Measurements from ENCODE around the gene ADAMTS14. TPM values are rescaled to one million over a fixed set of nuclear protein-coding genes. Genes with fewer than 3 reads are reported as not detected.

Gene ADAMTS14
- total RNA-seq, 1 experiment from 2014 or later: 0.14 TPM

- DNase-seq: no peak
- CTCF ChIA-PET: no interaction called here
- no peak overlapping the region for H3K27ac Mint-ChIP-seq (ENCODE audit: unreplicated experiment)
- H3K9me3 Mint-ChIP-seq (ENCODE audit: low read depth, unreplicated experiment): no peaks in the 10 kb centered on the region
- BruUV-seq (replicated peaks): no TSS peak
- no peak overlapping the region for H3K4me3 Mint-ChIP-seq (ENCODE audit: low read depth, unreplicated experiment)
- no peaks in the 10 kb centered on the region for H3K36me3 Mint-ChIP-seq (ENCODE audit: insufficient read depth, unreplicated experiment)
- no peak for TF ChIP-seq CTCF (IDR thresholded peaks at IDR 0.05; ENCODE audit: unreplicated experiment)
- intact Hi-C loops (cut with micrococcal nuclease; ENCODE audit: unreplicated experiment): no loop called here
- peaks cover 46% of the 10 kb centered on the region for H3K27me3 Mint-ChIP-seq (ENCODE audit: unreplicated experiment)
- H3K4me1 Mint-ChIP-seq (ENCODE audit: low read depth, unreplicated experiment): no peaks in the 10 kb centered on the region
These were observed 19.8 kb downstream of the ADAMTS14 start for GRCh38 chr10:70692043-70692603.

GRCh38 chr10:70693619-70694335, 21.5 kb downstream of the ADAMTS14 start:
- Mint-ChIP-seq H3K27me3 (ENCODE audit: unreplicated experiment) (peaks cover 44% of the 10 kb centered on the region), H3K9me3 (ENCODE audit: low read depth, unreplicated experiment) (no peaks in the 10 kb centered on the region), H3K27ac (ENCODE audit: unreplicated experiment) (no peak overlapping the region), H3K36me3 (ENCODE audit: insufficient read depth, unreplicated experiment) (no peaks in the 10 kb centered on the region), H3K4me1 (ENCODE audit: low read depth, unreplicated experiment) (no peaks in the 10 kb centered on the region), H3K4me3 (ENCODE audit: low read depth, unreplicated experiment) (no peak overlapping the region)
- CTCF ChIA-PET: no interaction called here
- TF ChIP-seq CTCF (IDR thresholded peaks at IDR 0.05; ENCODE audit: unreplicated experiment): no peak
- no TSS peak for BruUV-seq (replicated peaks)
- DNase-seq: no peak
- intact Hi-C loops (cut with micrococcal nuclease; ENCODE audit: unreplicated experiment): no loop called here

GRCh38 chr10:70694418-70695141, 22.3 kb downstream of the ADAMTS14 start:
- CTCF ChIA-PET: no interaction called here
- no peaks in the 10 kb centered on the region for H3K9me3 Mint-ChIP-seq (ENCODE audit: low read depth, unreplicated experiment)
- DNase-seq: no peak
- intact Hi-C loops (cut with micrococcal nuclease; ENCODE audit: unreplicated experiment): no loop called here
- no TSS peak for BruUV-seq (replicated peaks)
- TF ChIP-seq CTCF (IDR thresholded peaks at IDR 0.05; ENCODE audit: unreplicated experiment): no peak
- no peaks in the 10 kb centered on the region for H3K36me3 Mint-ChIP-seq (ENCODE audit: insufficient read depth, unreplicated experiment)
- H3K27me3 Mint-ChIP-seq (ENCODE audit: unreplicated experiment): peaks cover 36% of the 10 kb centered on the region
- H3K4me3 Mint-ChIP-seq (ENCODE audit: low read depth, unreplicated experiment): no peak overlapping the region
- no peak overlapping the region for H3K27ac Mint-ChIP-seq (ENCODE audit: unreplicated experiment)
- no peaks in the 10 kb centered on the region for H3K4me1 Mint-ChIP-seq (ENCODE audit: low read depth, unreplicated experiment)

- Mint-ChIP-seq H3K36me3 (ENCODE audit: insufficient read depth, unreplicated experiment) (no peaks in the 10 kb centered on the region), H3K4me3 (ENCODE audit: low read depth, unreplicated experiment) (no peak overlapping the region), H3K27me3 (ENCODE audit: unreplicated experiment) (peaks cover 28% of the 10 kb centered on the region), H3K9me3 (ENCODE audit: low read depth, unreplicated experiment) (no peaks in the 10 kb centered on the region), H3K4me1 (ENCODE audit: low read depth, unreplicated experiment) (no peaks in the 10 kb centered on the region), H3K27ac (ENCODE audit: unreplicated experiment) (no peak overlapping the region)
- BruUV-seq (replicated peaks): no TSS peak
- no peak for TF ChIP-seq CTCF (IDR thresholded peaks at IDR 0.05; ENCODE audit: unreplicated experiment)
- DNase-seq: no peak
- intact Hi-C loops (cut with micrococcal nuclease; ENCODE audit: unreplicated experiment): no loop called here
- CTCF ChIA-PET: no interaction called here
These were observed 23.1 kb downstream of the ADAMTS14 start for GRCh38 chr10:70695241-70696030.
